Tibial nerve (tissue), 4 donors: ENCODE measurements around the gene KRT80.

Experiments
- EP300 ChIP-seq, 2 donors: sonication (generic); formaldehyde crosslinking; IDR thresholded peaks; one replicate each; pipeline ENCODE4 v1.6.1; 2017; ENCODE audit warnings: antibody characterized with exemption in 2 of 2, mild to moderate bottlenecking in 1 of 2
- POLR2A ChIP-seq, 2 donors: fragments of 450-650 bp; IDR thresholded peaks; one replicate each; pipeline ENCODE4 v1.6.1; 2017; ENCODE audit warnings: antibody characterized with exemption in 2 of 2, mild to moderate bottlenecking in 2 of 2, moderate library complexity in 2 of 2
- TF ChIP-seq, protein P1 (sequence below), 5 experiments: fragments of 200-600 bp in 3 of 5; fragments of 450-650 bp in 2 of 5; sonication (generic) in 3 of 5; IDR thresholded peaks; one replicate each; pipeline ENCODE4 v1.5.1; 2016 to 2019; ENCODE audit warnings: antibody characterized with exemption in 5 of 5, mild to moderate bottlenecking in 3 of 5, moderate library complexity in 2 of 5

DNA sequence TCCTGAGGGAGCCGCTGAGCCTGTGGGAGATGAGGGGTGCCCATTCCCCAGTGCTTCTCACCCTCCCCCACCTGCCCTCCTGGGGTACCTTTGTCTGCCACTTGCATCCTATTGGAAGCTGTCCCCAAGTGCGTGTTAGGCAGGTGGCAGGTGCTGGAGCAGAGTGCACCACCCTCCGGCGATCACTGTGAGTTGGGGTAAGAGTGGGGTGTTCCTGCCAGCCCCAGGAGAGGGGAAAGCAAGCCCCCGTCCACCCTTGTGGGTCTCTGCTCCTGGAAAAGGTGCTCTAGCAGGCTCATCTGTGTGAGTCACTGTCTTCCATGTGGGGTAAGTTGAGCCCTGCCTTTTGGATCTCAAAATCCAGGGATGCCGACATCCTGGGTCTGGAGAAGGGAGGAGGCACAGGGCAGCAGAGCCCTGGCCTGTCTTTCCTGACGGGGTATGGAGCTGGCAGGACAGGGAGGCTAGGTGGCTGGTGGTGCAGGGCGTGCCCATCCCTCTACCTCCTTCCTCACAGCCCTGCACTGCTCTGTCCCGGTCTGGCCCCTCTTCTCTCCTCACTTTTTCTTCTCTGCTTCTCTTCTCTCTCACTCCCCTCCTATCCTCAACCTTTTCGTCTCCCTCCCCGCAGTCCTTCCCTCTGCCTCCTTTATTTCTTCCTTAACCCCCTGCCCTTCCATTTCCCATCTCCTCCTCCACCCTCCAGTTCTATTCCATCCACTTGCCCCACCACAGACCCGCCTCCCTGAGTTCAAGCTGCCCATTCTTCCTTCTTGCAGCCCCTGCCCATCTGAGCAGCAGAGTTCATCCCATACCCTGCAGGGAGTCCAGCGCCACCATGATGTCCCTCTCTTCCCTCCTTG, 21.1 kb upstream of the KRT80 start:
- TF ChIP-seq, protein P1, sequence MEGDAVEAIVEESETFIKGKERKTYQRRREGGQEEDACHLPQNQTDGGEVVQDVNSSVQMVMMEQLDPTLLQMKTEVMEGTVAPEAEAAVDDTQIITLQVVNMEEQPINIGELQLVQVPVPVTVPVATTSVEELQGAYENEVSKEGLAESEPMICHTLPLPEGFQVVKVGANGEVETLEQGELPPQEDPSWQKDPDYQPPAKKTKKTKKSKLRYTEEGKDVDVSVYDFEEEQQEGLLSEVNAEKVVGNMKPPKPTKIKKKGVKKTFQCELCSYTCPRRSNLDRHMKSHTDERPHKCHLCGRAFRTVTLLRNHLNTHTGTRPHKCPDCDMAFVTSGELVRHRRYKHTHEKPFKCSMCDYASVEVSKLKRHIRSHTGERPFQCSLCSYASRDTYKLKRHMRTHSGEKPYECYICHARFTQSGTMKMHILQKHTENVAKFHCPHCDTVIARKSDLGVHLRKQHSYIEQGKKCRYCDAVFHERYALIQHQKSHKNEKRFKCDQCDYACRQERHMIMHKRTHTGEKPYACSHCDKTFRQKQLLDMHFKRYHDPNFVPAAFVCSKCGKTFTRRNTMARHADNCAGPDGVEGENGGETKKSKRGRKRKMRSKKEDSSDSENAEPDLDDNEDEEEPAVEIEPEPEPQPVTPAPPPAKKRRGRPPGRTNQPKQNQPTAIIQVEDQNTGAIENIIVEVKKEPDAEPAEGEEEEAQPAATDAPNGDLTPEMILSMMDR (IDR thresholded peaks at IDR 0.05) = no peak
- TF ChIP-seq POLR2A (IDR thresholded peaks at IDR 0.05) (no peak), EP300 (IDR thresholded peaks at IDR 0.05) (no peak)
